GM18858 (cell line): ENCODE measurements around the gene RGS6.

Experiments used
- ATAC-seq: cut with Tn5 transposase; IDR thresholded peaks from one replicate; pipeline ENCODE4 v1.9.1; 2021; ENCODE audit not compliant: unreplicated experiment

RGS6 gene

GRCh38 chr14:72519543-72519942, 587.3 kb downstream of the RGS6 start:
- peak; percentile 11 for ATAC-seq

- ATAC-seq, result no peak
Observed at GRCh38 chr14:72521045-72521444, 588.8 kb downstream of the RGS6 start.

GRCh38 chr14:72521968-72522741, 589.9 kb downstream of the RGS6 start:
- no peak for ATAC-seq

- ATAC-seq, result no peak
Observed at GRCh38 chr14:72522847-72523246, 590.6 kb downstream of the RGS6 start.

- ATAC-seq, result no peak
Observed at GRCh38 chr14:72523424-72524294, 591.4 kb downstream of the RGS6 start.

- ATAC-seq, result no peak
Observed at GRCh38 chr14:72524295-72524629, 592.0 kb downstream of the RGS6 start.

GRCh38 chr14:72525087-72525915, 593.1 kb downstream of the RGS6 start:
- no peak for ATAC-seq

- no peak for ATAC-seq
Observed at GRCh38 chr14:72527591-72527990, 595.4 kb downstream of the RGS6 start.

GRCh38 chr14:72528059-72528862, 596.0 kb downstream of the RGS6 start:
- no peak for ATAC-seq

GRCh38 chr14:72528863-72529175, 596.6 kb downstream of the RGS6 start:
- ATAC-seq, result no peak

- no peak for ATAC-seq
Observed at GRCh38 chr14:72532686-72533454, 600.6 kb downstream of the RGS6 start.

GRCh38 chr14:72535485-72535884, 603.3 kb downstream of the RGS6 start:
- peak; percentile 60 for ATAC-seq

- no peak for ATAC-seq
Observed at GRCh38 chr14:72538387-72538786, 606.2 kb downstream of the RGS6 start.

GRCh38 chr14:72539661-72540315, 607.6 kb downstream of the RGS6 start:
- ATAC-seq, result no peak

- no peak for ATAC-seq
Observed at GRCh38 chr14:72540836-72541235, 608.6 kb downstream of the RGS6 start.

GRCh38 chr14:72541546-72541945, 609.3 kb downstream of the RGS6 start:
- no peak for ATAC-seq

GRCh38 chr14:72543341-72543740, 611.1 kb downstream of the RGS6 start:
- ATAC-seq, result no peak

- no peak for ATAC-seq
Observed at GRCh38 chr14:72544615-72545387, 612.6 kb downstream of the RGS6 start.
